ENCODE data around the gene HEATR5B.

Gene HEATR5B

GRCh38 chr2:36967236-36967876 is 116.8 kb downstream of the HEATR5B start:
- Histone ChIP-seq H3K36me3 (ENCODE audit: control insufficient read depth, insufficient read depth, low read length) (no peaks in the 10 kb centered on the region), H3K9me3 (ENCODE audit: control insufficient read depth, low read length) (no peaks in the 10 kb centered on the region), H3K79me2 (peaks cover 10% of the 10 kb centered on the region), H3K27me3 (ENCODE audit: control insufficient read depth, insufficient read depth, low read length) (no peaks in the 10 kb centered on the region), H3K4me2 (ENCODE audit: low read length) (peak overlapping the region; percentile 97), H3K4me1 (peaks cover 3% of the 10 kb centered on the region), H3K27ac (peak overlapping the region; percentile 58), H2AFZ (peak overlapping the region; percentile 98), H3K4me3 (ENCODE audit: low read depth, low read length) (peak overlapping the region; percentile 83), H3K9ac (no peak overlapping the region)
- no peak for TF ChIP-seq CTCF (IDR thresholded peaks at IDR 0.05)

- no peaks in the 10 kb centered on the region for H3K27me3 ChIP-seq (ENCODE audit: control insufficient read depth, insufficient read depth, low read length)
- no peak for TF ChIP-seq CTCF (IDR thresholded peaks at IDR 0.05)
- peak within 1 kb of the TSS; percentile 83 for H3K4me3 ChIP-seq (ENCODE audit: low read depth, low read length)
- peak within 1 kb of the TSS; percentile 58 for H3K27ac ChIP-seq
- H3K4me2 ChIP-seq (ENCODE audit: low read length), result peak within 1 kb of the TSS; percentile 97
- H3K36me3 ChIP-seq (ENCODE audit: control insufficient read depth, insufficient read depth, low read length), result no peaks in the 10 kb centered on the region
- H2AFZ ChIP-seq, result peak within 1 kb of the TSS; percentile 98
- H3K9me3 ChIP-seq (ENCODE audit: control insufficient read depth, low read length), result no peaks in the 10 kb centered on the region
- peaks cover 3% of the 10 kb centered on the region for H3K4me1 ChIP-seq
- peaks cover 10% of the 10 kb centered on the region for H3K79me2 ChIP-seq
- H3K9ac ChIP-seq, result peak within 1 kb of the TSS; percentile 24
Measured at GRCh38 chr2:36966370-36967235, 117.6 kb downstream of the HEATR5B start, which contains the start of gene STRN. Gene STRN, minus strand, starts transcription at chr2:36966536. Its CDS starts 73 bp downstream, at chr2:36966463.

DNA sequence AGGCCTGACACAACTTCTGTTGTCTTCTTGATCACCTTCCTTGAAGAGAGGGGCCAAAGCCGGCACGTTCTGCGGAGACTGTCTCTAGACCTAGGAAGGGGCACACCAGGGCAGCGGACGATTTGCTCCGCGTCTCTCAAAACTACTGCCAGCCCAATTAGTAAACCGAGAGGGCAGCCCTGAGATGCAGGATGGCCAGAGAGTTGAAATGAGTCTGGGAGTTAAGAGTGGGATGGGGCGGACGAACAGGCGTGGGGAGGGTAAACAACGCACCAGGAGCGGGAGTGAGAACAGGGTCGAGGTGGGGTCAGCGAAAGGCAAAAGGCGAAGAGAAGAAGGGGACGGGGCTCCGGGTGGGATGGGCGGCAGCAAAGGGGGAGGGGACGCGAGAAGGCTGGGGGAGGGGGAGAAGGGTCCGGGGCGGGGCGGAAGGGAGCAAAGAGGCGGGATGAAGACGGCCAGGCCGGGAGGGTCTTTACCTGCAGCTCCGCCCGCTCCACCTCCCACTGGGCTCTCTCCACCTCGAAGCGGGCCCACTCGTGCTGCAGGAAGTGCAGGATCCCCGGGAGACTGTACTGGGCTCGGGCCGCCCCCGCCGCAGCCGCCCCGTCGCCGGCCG is 118.3 kb downstream of the HEATR5B start:
- H3K9ac ChIP-seq, result peak overlapping the region; percentile 24
- no peaks in the 10 kb centered on the region for H3K27me3 ChIP-seq (ENCODE audit: control insufficient read depth, insufficient read depth, low read length)
- no peak for TF ChIP-seq CTCF (IDR thresholded peaks at IDR 0.05)
- no peaks in the 10 kb centered on the region for H3K9me3 ChIP-seq (ENCODE audit: control insufficient read depth, low read length)
- H3K36me3 ChIP-seq (ENCODE audit: control insufficient read depth, insufficient read depth, low read length), result no peaks in the 10 kb centered on the region
- H3K27ac ChIP-seq, result peak overlapping the region; percentile 43
- peaks cover 3% of the 10 kb centered on the region for H3K4me1 ChIP-seq
- H3K4me2 ChIP-seq (ENCODE audit: low read length), result peak overlapping the region; percentile 69
- H2AFZ ChIP-seq, result peak overlapping the region; percentile 87
- peak overlapping the region; percentile 83 for H3K4me3 ChIP-seq (ENCODE audit: low read depth, low read length)
- peaks cover 10% of the 10 kb centered on the region for H3K79me2 ChIP-seq

GRCh38 chr2:36965206-36965605 is 119.0 kb downstream of the HEATR5B start:
- no peaks in the 10 kb centered on the region for H3K9me3 ChIP-seq (ENCODE audit: control insufficient read depth, low read length)
- peaks cover 3% of the 10 kb centered on the region for H3K4me1 ChIP-seq
- TF ChIP-seq CTCF (IDR thresholded peaks at IDR 0.05), result no peak
- no peak overlapping the region for H2AFZ ChIP-seq
- H3K27ac ChIP-seq, result no peak overlapping the region
- no peak overlapping the region for H3K9ac ChIP-seq
- no peaks in the 10 kb centered on the region for H3K27me3 ChIP-seq (ENCODE audit: control insufficient read depth, insufficient read depth, low read length)
- peak overlapping the region; percentile 83 for H3K4me3 ChIP-seq (ENCODE audit: low read depth, low read length)
- H3K79me2 ChIP-seq, result peaks cover 10% of the 10 kb centered on the region
- H3K36me3 ChIP-seq (ENCODE audit: control insufficient read depth, insufficient read depth, low read length), result no peaks in the 10 kb centered on the region
- H3K4me2 ChIP-seq (ENCODE audit: low read length), result peak overlapping the region; percentile 69

Measured in parathyroid adenoma (tissue), 2 donors.